ENCODE measurements around the gene SEPTIN12. TPM values are rescaled to one million over a fixed set of nuclear protein-coding genes. Genes with fewer than 3 reads are reported as not detected.

SEPTIN12 gene
- total and polyA plus RNA-seq, 2 experiments from 2014 or later, result not detected

GRCh38 chr16:4776141-4776705 is 11.9 kb downstream of the SEPTIN12 start:
- Mint-ChIP-seq H3K27me3 (ENCODE audit: insufficient read depth, low read depth, poor library complexity) (peaks cover 9% of the 10 kb centered on the region), H3K27ac (no peak overlapping the region; the same call in 1 of the 2 replicates), H3K4me3 (no peak overlapping the region), H3K36me3 (ENCODE audit: low read depth) (peaks cover 8% of the 10 kb centered on the region; the same call in 2 of the 3 replicates), H3K4me1 (0 out of 3 replicates have a peak, but pooled peaks cover 2% of the 10 kb centered on the region), H3K9me3 (peaks cover 3% of the 10 kb centered on the region; the same call in 2 of the 3 replicates)
- Histone ChIP-seq H3K27me3 (ENCODE audit: insufficient read depth) (no peaks in the 10 kb centered on the region), H3F3A (replicated peaks; ENCODE audit: low read depth) (no peaks in the 10 kb centered on the region), H3K27ac (ENCODE audit: low read depth) (no peak overlapping the region), H3K4me2 (no peak overlapping the region), H3K36me3 (ENCODE audit: insufficient read depth) (no peaks in the 10 kb centered on the region), H2AFZ (no peak overlapping the region), H3K79me2 (replicated peaks; ENCODE audit: insufficient read depth) (no peaks in the 10 kb centered on the region), H3K9me2 (ENCODE audit: insufficient read depth) (no peaks in the 10 kb centered on the region), H3K4me1 (ENCODE audit: insufficient read depth) (no peaks in the 10 kb centered on the region), H3K4me3 (no peak overlapping the region), H4K20me1 (replicated peaks; ENCODE audit: insufficient read depth) (no peaks in the 10 kb centered on the region)
- TF ChIP-seq POLR2AphosphoS5 (IDR thresholded peaks at IDR 0.05; ENCODE audit: low read depth) (no peak), NANOG (IDR thresholded peaks at IDR 0.05; ENCODE audit: borderline replicate concordance) (no peak), EZH2phosphoT487 (IDR thresholded peaks at IDR 0.05; ENCODE audit: unreplicated experiment) (no peak), CREB1 (CRISPR knock-in tag; IDR thresholded peaks at IDR 0.05; ENCODE audit: low read depth) (no peak), REST (IDR thresholded peaks at IDR 0.05; ENCODE audit: unreplicated experiment) (no peak), CTCF (conservative IDR thresholded peaks at IDR 0.05; ENCODE audit: low read depth in 2 of 2) (no peak), ZNF462 (CRISPR knock-in tag; IDR thresholded peaks at IDR 0.05) (no peak), ETS1 (IDR thresholded peaks at IDR 0.05) (no peak), STAT1 (IDR thresholded peaks at IDR 0.05; ENCODE audit: unreplicated experiment) (no peak)
- DNase-seq (ENCODE audit: low spot score) (no peak), ATAC-seq (no peak)
